Stimulated activated CD8-positive, alpha-beta memory T cell treated with anti-CD3 and anti-CD28 coated beads, Interleukin-15, amount 100 ng/mL, for 24 hours (primary cell): ENCODE data around the gene DOK7.

ENCODE experiments used
- DNase-seq: peaks from one replicate; pipeline ENCODE4 v3.0.0-alpha.2; 2020; ENCODE audit warnings: low read depth

The DOK7 gene

GRCh38 chr4:3489451-3489962 lies 26.4 kb downstream of the DOK7 start:
- DNase-seq: no peak

- DNase-seq: no peak
Measured at GRCh38 chr4:3491681-3492405, 28.7 kb downstream of the DOK7 start.

GRCh38 chr4:3492741-3493719 lies 29.9 kb downstream of the DOK7 start:
- no peak for DNase-seq

GRCh38 chr4:3493720-3494461 lies 30.8 kb downstream of the DOK7 start:
- no peak for DNase-seq

GRCh38 chr4:3494462-3494871 lies 31.4 kb downstream of the DOK7 start:
- no peak for DNase-seq

GRCh38 chr4:3495204-3495975 lies 32.3 kb downstream of the DOK7 start:
- no peak for DNase-seq

GRCh38 chr4:3496021-3496420 lies 32.9 kb downstream of the DOK7 start:
- no peak for DNase-seq

- no peak for DNase-seq
Measured at GRCh38 chr4:3497095-3497494, 34.0 kb downstream of the DOK7 start.

GRCh38 chr4:3497523-3498389 lies 34.6 kb downstream of the DOK7 start:
- no peak for DNase-seq

- no peak for DNase-seq
Measured at GRCh38 chr4:3498407-3498806, 35.3 kb downstream of the DOK7 start.

GRCh38 chr4:3498901-3499510 lies 35.9 kb downstream of the DOK7 start:
- DNase-seq: no peak

GRCh38 chr4:3499710-3500109 lies 36.6 kb downstream of the DOK7 start:
- no peak for DNase-seq

GRCh38 chr4:3500111-3500510 lies 37.0 kb downstream of the DOK7 start:
- DNase-seq: no peak

GRCh38 chr4:3500634-3501101 lies 37.6 kb downstream of the DOK7 start:
- DNase-seq: no peak

- DNase-seq: no peak
Measured at GRCh38 chr4:3501126-3501824, 38.2 kb downstream of the DOK7 start.

GRCh38 chr4:3501825-3502425 lies 38.8 kb downstream of the DOK7 start:
- DNase-seq: no peak

GRCh38 chr4:3502941-3503936 lies 40.1 kb downstream of the DOK7 start:
- DNase-seq: no peak

GRCh38 chr4:3505231-3505630 lies 42.1 kb downstream of the DOK7 start:
- DNase-seq: no peak
